Superior temporal gyrus (tissue), 1 donor: ENCODE data around the gene SVOPL.
A peak's percentile ranks its signal among the peaks of the same experiment; 100 is the strongest.
"Not testable (repeated sequence)": the region's sequence is repeated elsewhere in the genome, so short reads cannot be mapped to it uniquely, and the experiment has no call there.

Experiments used
- DNase-seq: peaks from one replicate; pipeline ENCODE4 v3.0.0-alpha.2; 2016; ENCODE audit errors: extremely low spot score

SVOPL gene

DNA sequence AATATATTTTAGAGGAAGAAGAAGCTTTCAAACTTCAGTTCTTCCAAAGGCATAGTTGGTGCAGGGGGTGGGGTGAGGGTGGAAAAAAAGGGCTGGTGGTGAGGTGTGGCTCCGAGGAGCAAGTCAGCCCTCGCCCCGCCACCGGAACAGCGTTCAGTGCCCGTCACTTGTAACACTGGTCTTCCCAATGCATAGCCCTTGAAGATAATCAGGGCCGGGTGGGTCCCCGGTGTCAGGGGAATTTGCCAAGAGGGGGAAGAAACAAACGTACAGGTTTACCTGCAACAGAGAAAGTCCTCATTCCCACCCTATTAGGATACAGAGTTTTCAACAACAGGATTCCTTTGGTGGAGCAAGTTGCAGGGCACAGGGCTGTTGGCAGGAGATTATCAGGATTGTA lies 1.5 kb downstream of the SVOPL start:
- no peak for DNase-seq

DNA sequence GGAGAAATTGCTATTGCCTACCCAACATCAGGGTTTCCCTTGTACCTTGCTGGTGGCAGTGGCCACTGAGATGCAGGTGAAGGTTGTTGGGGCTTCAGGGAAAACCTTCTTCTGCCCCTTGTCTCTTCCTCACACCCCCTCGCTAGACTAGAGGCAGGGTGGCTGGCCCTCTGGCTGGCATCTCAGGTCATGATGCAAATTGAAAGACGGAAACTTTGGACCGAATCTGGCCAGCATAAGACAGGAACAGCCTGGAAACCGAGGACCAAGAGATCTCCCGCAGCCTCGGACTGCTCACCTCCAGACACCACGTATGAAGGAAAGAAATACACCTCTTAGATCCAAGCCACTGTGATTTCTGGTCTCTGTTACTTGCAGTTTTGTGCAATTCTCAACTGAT lies 2.9 kb downstream of the SVOPL start:
- no peak for DNase-seq

GRCh38 chr7:138697535-138698182 lies 3.5 kb downstream of the SVOPL start:
- DNase-seq: no peak

GRCh38 chr7:138695776-138696175 lies 5.4 kb downstream of the SVOPL start:
- not testable (repeated sequence) for DNase-seq

GRCh38 chr7:138695106-138695505 lies 6.1 kb downstream of the SVOPL start:
- no peak for DNase-seq

GRCh38 chr7:138691178-138691577 lies 10.0 kb downstream of the SVOPL start:
- DNase-seq: no peak

DNA sequence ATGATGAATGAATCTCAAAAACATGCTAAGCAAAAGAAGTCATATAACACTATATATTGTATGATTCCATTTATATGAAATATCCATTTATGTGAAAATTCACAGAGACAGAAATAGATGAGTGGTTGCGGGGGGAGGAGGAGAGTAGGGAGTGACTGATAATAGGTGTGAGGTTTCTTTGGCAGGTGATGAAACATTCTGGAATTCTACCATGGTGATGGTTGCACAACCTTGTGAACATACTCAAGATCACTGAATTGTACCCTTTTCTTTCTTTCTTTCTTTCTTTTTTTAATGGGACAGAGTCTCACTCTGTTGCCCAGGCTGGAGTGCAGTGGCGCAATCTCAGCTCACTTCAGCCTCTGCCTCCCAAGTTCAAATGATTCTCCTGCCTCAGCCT lies 10.7 kb downstream of the SVOPL start:
- no peak for DNase-seq

- not testable (repeated sequence) for DNase-seq
Observed at GRCh38 chr7:138688037-138688436, 13.1 kb downstream of the SVOPL start.

- no peak for DNase-seq
Observed at GRCh38 chr7:138684340-138684739, 16.8 kb downstream of the SVOPL start.

- DNase-seq: no peak
Observed at GRCh38 chr7:138679793-138680192, 21.4 kb downstream of the SVOPL start.

- no peak for DNase-seq
Observed at GRCh38 chr7:138670594-138670993, 30.6 kb downstream of the SVOPL start.

GRCh38 chr7:138669364-138669763 lies 31.8 kb downstream of the SVOPL start:
- no peak for DNase-seq

GRCh38 chr7:138668946-138669345 lies 32.2 kb downstream of the SVOPL start:
- no peak for DNase-seq

GRCh38 chr7:138668229-138668596 lies 32.9 kb downstream of the SVOPL start:
- DNase-seq: no peak

GRCh38 chr7:138667535-138668228 lies 33.5 kb downstream of the SVOPL start:
- no peak for DNase-seq

- peak; percentile 23 for DNase-seq
Observed at GRCh38 chr7:138666385-138666784, 34.8 kb downstream of the SVOPL start.

DNA sequence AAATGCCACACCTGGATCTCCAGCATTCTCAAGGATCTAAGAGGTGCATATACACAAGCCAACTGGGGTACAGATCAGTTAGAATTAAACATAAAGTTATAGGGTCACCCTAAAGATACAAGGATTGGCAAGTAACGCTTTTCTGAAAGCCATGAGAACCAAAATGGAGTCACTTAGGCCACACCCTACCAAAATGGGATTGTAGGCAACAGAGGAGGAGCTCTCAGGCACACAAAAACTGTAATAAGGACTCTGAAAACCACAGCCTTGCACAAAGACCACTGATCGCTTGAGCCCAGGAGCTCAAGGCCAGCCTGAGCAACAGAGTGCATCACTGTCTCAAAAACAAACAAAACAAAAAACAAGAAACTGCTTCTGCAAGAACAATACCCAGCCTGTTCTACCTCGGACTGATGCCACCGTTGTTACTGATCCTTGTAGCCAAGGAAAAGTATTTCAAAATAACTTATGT lies 35.5 kb downstream of the SVOPL start:
- peak; percentile 77 for DNase-seq

GRCh38 chr7:138665249-138665648 lies 35.9 kb downstream of the SVOPL start:
- DNase-seq: peak; percentile 17

DNA sequence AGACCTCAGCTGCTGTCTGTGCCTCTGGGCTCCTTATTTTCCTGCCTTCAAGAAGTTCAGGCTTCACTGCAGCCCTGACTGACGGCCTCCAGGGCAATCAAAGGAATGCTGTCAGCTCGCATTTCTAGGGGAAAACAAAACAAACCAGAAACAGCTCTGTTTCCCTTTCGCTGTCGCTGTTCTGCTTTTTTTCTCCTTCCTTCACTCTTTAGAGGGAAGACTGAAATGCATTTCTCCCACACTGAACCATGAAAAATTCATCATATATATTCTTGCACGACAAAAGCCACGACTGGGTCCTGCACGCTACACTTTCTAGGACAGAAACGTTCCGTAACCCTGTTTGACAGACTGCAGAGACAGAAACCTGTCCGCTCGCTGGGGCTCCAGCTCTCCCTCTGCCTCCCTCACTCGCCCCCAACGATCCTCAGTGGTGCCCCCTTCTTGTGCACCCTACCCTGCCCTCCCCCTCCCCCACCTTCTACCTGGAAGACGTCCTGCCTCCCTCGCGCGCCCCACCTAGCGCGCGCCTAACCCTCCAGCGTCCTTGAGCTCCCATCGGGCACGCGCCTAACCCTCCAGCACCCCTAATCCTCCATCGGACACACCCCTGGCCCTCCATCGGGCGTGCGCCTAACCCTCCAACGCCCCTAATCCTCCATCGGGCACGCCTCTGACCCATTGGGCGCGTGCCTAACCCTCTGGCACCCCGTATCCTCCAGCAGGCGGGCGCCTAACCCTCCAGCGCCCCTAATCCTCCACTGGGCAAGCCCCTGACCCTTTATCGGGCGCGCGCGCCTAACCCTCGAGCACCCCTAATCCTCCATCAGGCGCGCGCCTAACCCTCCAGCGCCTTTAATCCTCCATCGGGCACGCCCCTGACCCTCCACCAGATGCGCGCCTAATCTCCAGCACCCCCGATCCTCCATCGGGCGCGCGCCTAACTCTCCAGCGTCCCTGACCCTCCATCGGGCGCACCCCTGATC lies 37.1 kb downstream of the SVOPL start:
- DNase-seq: peak; percentile 39

DNA sequence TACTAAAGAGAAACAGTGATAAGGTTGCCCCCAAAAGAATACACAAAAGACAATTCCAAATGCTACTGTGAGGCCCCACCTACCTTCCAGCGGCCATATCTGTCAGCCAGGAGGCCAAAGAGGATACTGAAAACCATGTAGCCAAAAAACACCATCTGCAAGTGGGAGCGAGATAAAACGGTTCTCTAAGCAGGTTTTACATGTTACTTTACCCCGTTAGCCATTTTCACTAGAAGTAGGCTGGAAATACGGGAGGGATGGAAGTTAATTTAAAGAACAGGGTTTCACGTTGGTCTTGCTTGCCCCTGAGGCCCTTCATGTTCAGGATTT lies 38.2 kb downstream of the SVOPL start:
- DNase-seq: no peak

DNA sequence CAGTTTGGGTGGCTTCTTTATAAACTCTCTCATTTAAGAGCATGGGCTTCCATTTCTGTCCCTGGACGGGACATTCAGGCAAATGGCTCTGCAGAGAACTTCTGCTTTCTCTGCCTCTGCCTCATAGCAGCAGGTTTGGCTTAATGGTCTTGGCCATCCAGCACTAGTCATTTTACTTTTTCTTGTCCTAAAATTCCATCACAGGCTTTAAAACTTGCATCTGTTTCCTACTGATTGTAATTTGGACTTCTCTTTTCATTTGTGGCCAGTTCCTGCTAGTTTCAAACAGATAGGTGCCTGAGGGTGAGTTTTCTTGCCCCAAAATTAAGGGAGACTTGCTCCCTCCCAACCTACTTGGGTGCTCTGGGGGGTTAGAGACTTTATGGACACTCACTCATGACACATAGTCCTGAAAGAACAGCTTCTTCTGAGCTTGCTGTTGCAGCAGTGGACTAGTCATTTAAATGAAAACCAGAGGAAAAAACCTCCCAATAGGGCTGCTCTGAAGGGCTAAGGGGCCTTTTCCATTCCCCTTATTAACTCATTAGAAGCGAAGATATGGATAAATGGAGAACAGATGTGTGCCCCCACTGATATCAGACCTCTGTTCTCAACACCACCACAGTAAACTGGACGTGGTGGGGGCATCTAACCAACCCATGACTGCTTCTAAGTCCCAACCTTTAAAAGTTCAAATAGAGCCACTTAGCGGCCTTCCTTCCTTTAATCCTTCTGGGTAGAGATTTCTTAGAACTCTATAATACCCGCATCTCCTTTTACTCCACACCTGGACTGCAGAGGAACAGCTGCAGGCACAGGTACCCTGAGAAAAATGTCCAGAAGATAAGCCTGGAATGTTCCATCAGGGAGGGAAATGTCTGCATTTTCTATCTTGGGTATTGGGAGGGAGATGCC lies 38.8 kb downstream of the SVOPL start:
- DNase-seq: no peak
